GM23338 (cell line): ENCODE measurements around the gene PAMR1. TPM values are rescaled to one million over a fixed set of nuclear protein-coding genes. Genes with fewer than 3 reads are reported as not detected.

Source experiments
- ATAC-seq: fragments of 200-7000 bp; cut with Tn5 transposase; 3 replicates; pipeline ENCODE4 v1.9.1; 2020
- DNase-seq: peaks from one replicate; pipeline ENCODE4 v3.0.0-alpha.2; 2015; ENCODE audit warnings: low spot score
- H2AFZ ChIP-seq: fragments of 200-600 bp; sonication (generic); 2 replicates; pipeline ENCODE4 v1.8.0; 2016; ENCODE audit warnings: antibody characterized with exemption, mild to moderate bottlenecking, moderate library complexity
- H3F3A ChIP-seq: fragments of 200-600 bp; sonication (generic); replicated peaks from 2 replicates; pipeline ENCODE4 v1.8.0; 2017; ENCODE audit warnings: antibody characterized with exemption, mixed run types, low read depth
- H3K27ac ChIP-seq: fragments of 200-600 bp; sonication (generic); 2 replicates; pipeline ENCODE4 v1.6.1; 2016; ENCODE audit warnings: low read depth
- H3K27me3 ChIP-seq: fragments of 200-600 bp; sonication (generic); 2 replicates; pipeline ENCODE4 v1.8.0; 2016; ENCODE audit warnings: mild to moderate bottlenecking, mixed run types, moderate library complexity; ENCODE audit not compliant: insufficient read depth
- H3K36me3 ChIP-seq: fragments of 200-600 bp; sonication (generic); 2 replicates; pipeline ENCODE4 v1.8.0; 2016; ENCODE audit warnings: mild to moderate bottlenecking; ENCODE audit not compliant: insufficient read depth
- H3K4me1 ChIP-seq: fragments of 200-600 bp; sonication (generic); 2 replicates; pipeline ENCODE4 v1.8.0; 2016; ENCODE audit warnings: mild to moderate bottlenecking, moderate library complexity; ENCODE audit not compliant: insufficient read depth
- H3K4me2 ChIP-seq: fragments of 200-600 bp; sonication (generic); 2 replicates; pipeline ENCODE4 v1.7.1; 2017; ENCODE audit warnings: mixed run types
- H3K4me3 ChIP-seq: fragments of 200-600 bp; sonication (generic); 2 replicates; pipeline ENCODE4 v1.6.1; 2016; ENCODE audit warnings: mixed run types
- H3K79me2 ChIP-seq: fragments of 200-600 bp; sonication (generic); replicated peaks from 2 replicates; pipeline ENCODE4 v1.8.0; 2017; ENCODE audit warnings: mild to moderate bottlenecking; ENCODE audit not compliant: insufficient read depth
- H3K9me2 ChIP-seq: fragments of 200-600 bp; sonication (generic); 2 replicates; pipeline ENCODE4 v1.8.0; 2017; ENCODE audit not compliant: insufficient read depth
- H4K20me1 ChIP-seq: fragments of 200-600 bp; sonication (generic); replicated peaks from 2 replicates; pipeline ENCODE4 v1.8.0; 2017; ENCODE audit warnings: mild to moderate bottlenecking; ENCODE audit not compliant: insufficient read depth
- H3K27ac Mint-ChIP-seq: 2 replicates; pipeline ENCODE4 v1.8.0; 2020; ENCODE audit warnings: inconsistent platforms, mild to moderate bottlenecking, moderate library complexity, mixed read lengths
- H3K27me3 Mint-ChIP-seq: 3 replicates; pipeline ENCODE4 v1.8.0; 2022; ENCODE audit warnings: low read depth, mild to moderate bottlenecking, moderate library complexity, mixed read lengths, inconsistent platforms; ENCODE audit not compliant: insufficient read depth, poor library complexity
- H3K36me3 Mint-ChIP-seq: 3 replicates; pipeline ENCODE4 v1.8.0; 2021; ENCODE audit warnings: low read depth, mild to moderate bottlenecking, inconsistent platforms, moderate library complexity, mixed read lengths
- H3K4me1 Mint-ChIP-seq: 3 replicates; pipeline ENCODE4 v1.8.0; 2020; ENCODE audit warnings: mild to moderate bottlenecking, inconsistent platforms, mixed read lengths
- H3K4me3 Mint-ChIP-seq: 3 replicates; pipeline ENCODE4 v1.8.0; 2021; ENCODE audit warnings: moderate library complexity, mild to moderate bottlenecking, inconsistent platforms, mixed read lengths
- H3K9me3 Mint-ChIP-seq: 3 replicates; pipeline ENCODE4 v1.8.0; 2020; ENCODE audit warnings: moderate library complexity, mild to moderate bottlenecking, inconsistent platforms, mixed read lengths
- CREB1 ChIP-seq: fragments of 250-450 bp; sonication (Bioruptor Pico); IDR thresholded peaks from 2 replicates; pipeline ENCODE4 v1.5.0; 2020; ENCODE audit warnings: low read depth, mild to moderate bottlenecking, moderate library complexity
- EZH2 ChIP-seq: fragments of 200-600 bp; sonication (generic); IDR thresholded peaks from one replicate; pipeline ENCODE4 v1.8.0; 2017; ENCODE audit warnings: antibody characterized with exemption, mild to moderate bottlenecking, low read depth; ENCODE audit not compliant: unreplicated experiment
- EZH2phosphoT487 ChIP-seq: fragments of 200-600 bp; sonication (generic); IDR thresholded peaks from one replicate; pipeline ENCODE4 v1.8.1; 2018; ENCODE audit warnings: antibody characterized with exemption; ENCODE audit not compliant: unreplicated experiment
- JUNB ChIP-seq: IDR thresholded peaks from one replicate; pipeline ENCODE4 v1.6.1; 2016; ENCODE audit warnings: antibody characterized with exemption; ENCODE audit not compliant: unreplicated experiment
- NANOG ChIP-seq: IDR thresholded peaks from 2 replicates; pipeline ENCODE4 v1.6.1; 2016; ENCODE audit warnings: antibody characterized with exemption, borderline replicate concordance
- POLR2AphosphoS5 ChIP-seq: IDR thresholded peaks from 2 replicates; pipeline ENCODE4 v1.6.1; 2016; ENCODE audit warnings: antibody characterized with exemption, low read depth
- STAT1 ChIP-seq: IDR thresholded peaks from one replicate; pipeline ENCODE4 v1.6.1; 2016; ENCODE audit warnings: antibody characterized with exemption; ENCODE audit not compliant: unreplicated experiment
- ZNF114 ChIP-seq: fragments of 250-450 bp; sonication (Bioruptor Pico); IDR thresholded peaks from 2 replicates; pipeline ENCODE4 v1.5.0; 2020; ENCODE audit warnings: mild to moderate bottlenecking, moderate library complexity
- ZNF331 ChIP-seq: fragments of 250-450 bp; sonication (Bioruptor Pico); IDR thresholded peaks from 2 replicates; pipeline ENCODE4 v1.5.0; 2020; ENCODE audit warnings: low read depth, mild to moderate bottlenecking, moderate library complexity
- polyA plus RNA-seq: library from polyadenylated mRNA; unstranded; fragments of >200 nt; fragmentation: Nextera tagmentation; extraction: Ambion mirVana; gene quantifications from 2 replicates; pipeline ENCODE4 v1.2.1, GENCODE V29; 2016
- total RNA-seq: library from RNA; depleted of rRNA; stranded (reverse); fragments of >200 nt; shearing (Covaris generic); gene quantifications from 2 replicates; pipeline ENCODE4 v1.2.3, GENCODE V29; 2014
- TF ChIP-seq, protein P1 (sequence below): fragments of 250-450 bp; sonication (Bioruptor Pico); IDR thresholded peaks from 2 replicates; pipeline ENCODE4 v1.5.0; 2020; ENCODE audit warnings: mild to moderate bottlenecking, moderate library complexity
- TF ChIP-seq, protein P2 (sequence below): IDR thresholded peaks from one replicate; pipeline ENCODE4 v1.6.1; 2018; ENCODE audit warnings: antibody characterized with exemption; ENCODE audit not compliant: unreplicated experiment
- TF ChIP-seq, protein P3 (sequence below): IDR thresholded peaks from 2 replicates; pipeline ENCODE4 v1.6.1; 2016; ENCODE audit warnings: antibody characterized with exemption
- TF ChIP-seq, protein P4 (sequence below), 2 experiments: fragments of 200-600 bp in 1 of 2; sonication (generic) in 1 of 2; conservative IDR thresholded peaks; 2 replicates each; pipeline versions ENCODE4 v1.5.1 to v1.6.1; 2016 to 2017; ENCODE audit warnings: antibody characterized with exemption in 2 of 2, low read depth in 2 of 2, mild to moderate bottlenecking in 2 of 2, moderate library complexity in 1 of 2

PAMR1 gene
- total and polyA plus RNA-seq, 2 experiments from 2014 or later, result 1.6 to 3.1 TPM

DNA sequence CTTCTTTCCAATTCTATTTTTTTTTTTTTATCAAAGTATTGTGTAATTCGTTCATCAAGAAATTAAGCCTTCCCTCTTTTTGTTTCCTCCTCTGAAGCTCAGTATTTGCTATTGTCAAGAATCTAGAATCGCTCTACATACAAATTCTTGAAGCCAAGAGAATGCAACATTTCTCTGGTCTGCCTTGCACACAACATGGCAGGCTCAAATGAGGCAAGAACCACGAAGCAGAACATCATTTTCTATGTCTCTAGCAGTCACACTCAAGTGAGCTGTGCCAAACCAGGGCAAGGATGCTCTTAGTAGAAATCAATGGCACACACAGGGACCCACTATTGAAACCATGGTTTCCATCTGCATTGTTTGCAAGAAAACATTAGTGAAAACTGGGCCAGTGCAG is 59.4 kb downstream of the PAMR1 start:
- Histone ChIP-seq H3F3A (no peaks in the 10 kb centered on the region), H3K27ac (no peak overlapping the region), H3K9me2 (no peaks in the 10 kb centered on the region), H3K4me3 (no peak overlapping the region), H2AFZ (no peak overlapping the region), H3K27me3 (no peaks in the 10 kb centered on the region), H3K36me3 (no peaks in the 10 kb centered on the region), H4K20me1 (no peaks in the 10 kb centered on the region), H3K4me2 (no peak overlapping the region), H3K4me1 (peaks cover 6% of the 10 kb centered on the region; the same call in 1 of the 2 replicates), H3K79me2 (no peaks in the 10 kb centered on the region)
- Mint-ChIP-seq H3K27me3 (no peaks in the 10 kb centered on the region), H3K36me3 (no peaks in the 10 kb centered on the region), H3K9me3 (no peaks in the 10 kb centered on the region), H3K4me3 (no peak overlapping the region), H3K27ac (no peak overlapping the region), H3K4me1 (peaks cover 8% of the 10 kb centered on the region)
- ATAC-seq (no peak), DNase-seq (no peak)
- TF ChIP-seq ZNF114 (CRISPR knock-in tag) (no peak), STAT1 (no peak), EZH2phosphoT487 (no peak), ZNF331 (CRISPR knock-in tag) (no peak), POLR2AphosphoS5 (no peak), JUNB (no peak), EZH2 (no peak), CREB1 (CRISPR knock-in tag) (no peak), NANOG (no peak)
- TF ChIP-seq, protein P1, sequence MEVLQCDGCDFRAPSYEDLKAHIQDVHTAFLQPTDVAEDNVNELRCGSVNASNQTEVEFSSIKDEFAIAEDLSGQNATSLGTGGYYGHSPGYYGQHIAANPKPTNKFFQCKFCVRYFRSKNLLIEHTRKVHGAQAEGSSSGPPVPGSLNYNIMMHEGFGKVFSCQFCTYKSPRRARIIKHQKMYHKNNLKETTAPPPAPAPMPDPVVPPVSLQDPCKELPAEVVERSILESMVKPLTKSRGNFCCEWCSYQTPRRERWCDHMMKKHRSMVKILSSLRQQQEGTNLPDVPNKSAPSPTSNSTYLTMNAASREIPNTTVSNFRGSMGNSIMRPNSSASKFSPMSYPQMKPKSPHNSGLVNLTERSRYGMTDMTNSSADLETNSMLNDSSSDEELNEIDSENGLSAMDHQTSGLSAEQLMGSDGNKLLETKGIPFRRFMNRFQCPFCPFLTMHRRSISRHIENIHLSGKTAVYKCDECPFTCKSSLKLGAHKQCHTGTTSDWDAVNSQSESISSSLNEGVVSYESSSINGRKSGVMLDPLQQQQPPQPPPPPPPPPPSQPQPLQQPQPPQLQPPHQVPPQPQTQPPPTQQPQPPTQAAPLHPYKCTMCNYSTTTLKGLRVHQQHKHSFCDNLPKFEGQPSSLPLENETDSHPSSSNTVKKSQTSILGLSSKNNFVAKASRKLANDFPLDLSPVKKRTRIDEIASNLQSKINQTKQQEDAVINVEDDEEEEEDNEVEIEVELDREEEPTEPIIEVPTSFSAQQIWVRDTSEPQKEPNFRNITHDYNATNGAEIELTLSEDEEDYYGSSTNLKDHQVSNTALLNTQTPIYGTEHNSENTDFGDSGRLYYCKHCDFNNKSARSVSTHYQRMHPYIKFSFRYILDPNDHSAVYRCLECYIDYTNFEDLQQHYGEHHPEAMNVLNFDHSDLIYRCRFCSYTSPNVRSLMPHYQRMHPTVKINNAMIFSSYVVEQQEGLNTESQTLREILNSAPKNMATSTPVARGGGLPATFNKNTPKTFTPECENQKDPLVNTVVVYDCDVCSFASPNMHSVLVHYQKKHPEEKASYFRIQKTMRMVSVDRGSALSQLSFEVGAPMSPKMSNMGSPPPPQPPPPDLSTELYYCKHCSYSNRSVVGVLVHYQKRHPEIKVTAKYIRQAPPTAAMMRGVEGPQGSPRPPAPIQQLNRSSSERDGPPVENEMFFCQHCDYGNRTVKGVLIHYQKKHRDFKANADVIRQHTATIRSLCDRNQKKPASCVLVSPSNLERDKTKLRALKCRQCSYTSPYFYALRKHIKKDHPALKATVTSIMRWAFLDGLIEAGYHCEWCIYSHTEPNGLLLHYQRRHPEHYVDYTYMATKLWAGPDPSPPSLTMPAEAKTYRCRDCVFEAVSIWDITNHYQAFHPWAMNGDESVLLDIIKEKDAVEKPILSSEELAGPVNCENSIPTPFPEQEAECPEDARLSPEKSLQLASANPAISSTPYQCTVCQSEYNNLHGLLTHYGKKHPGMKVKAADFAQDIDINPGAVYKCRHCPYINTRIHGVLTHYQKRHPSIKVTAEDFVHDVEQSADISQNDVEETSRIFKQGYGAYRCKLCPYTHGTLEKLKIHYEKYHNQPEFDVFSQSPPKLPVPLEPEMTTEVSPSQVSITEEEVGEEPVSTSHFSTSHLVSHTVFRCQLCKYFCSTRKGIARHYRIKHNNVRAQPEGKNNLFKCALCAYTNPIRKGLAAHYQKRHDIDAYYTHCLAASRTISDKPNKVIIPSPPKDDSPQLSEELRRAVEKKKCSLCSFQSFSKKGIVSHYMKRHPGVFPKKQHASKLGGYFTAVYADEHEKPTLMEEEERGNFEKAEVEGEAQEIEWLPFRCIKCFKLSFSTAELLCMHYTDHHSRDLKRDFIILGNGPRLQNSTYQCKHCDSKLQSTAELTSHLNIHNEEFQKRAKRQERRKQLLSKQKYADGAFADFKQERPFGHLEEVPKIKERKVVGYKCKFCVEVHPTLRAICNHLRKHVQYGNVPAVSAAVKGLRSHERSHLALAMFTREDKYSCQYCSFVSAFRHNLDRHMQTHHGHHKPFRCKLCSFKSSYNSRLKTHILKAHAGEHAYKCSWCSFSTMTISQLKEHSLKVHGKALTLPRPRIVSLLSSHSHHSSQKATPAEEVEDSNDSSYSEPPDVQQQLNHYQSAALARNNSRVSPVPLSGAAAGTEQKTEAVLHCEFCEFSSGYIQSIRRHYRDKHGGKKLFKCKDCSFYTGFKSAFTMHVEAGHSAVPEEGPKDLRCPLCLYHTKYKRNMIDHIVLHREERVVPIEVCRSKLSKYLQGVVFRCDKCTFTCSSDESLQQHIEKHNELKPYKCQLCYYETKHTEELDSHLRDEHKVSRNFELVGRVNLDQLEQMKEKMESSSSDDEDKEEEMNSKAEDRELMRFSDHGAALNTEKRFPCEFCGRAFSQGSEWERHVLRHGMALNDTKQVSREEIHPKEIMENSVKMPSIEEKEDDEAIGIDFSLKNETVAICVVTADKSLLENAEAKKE (CRISPR knock-in tag), result no peak
- TF ChIP-seq, protein P2, sequence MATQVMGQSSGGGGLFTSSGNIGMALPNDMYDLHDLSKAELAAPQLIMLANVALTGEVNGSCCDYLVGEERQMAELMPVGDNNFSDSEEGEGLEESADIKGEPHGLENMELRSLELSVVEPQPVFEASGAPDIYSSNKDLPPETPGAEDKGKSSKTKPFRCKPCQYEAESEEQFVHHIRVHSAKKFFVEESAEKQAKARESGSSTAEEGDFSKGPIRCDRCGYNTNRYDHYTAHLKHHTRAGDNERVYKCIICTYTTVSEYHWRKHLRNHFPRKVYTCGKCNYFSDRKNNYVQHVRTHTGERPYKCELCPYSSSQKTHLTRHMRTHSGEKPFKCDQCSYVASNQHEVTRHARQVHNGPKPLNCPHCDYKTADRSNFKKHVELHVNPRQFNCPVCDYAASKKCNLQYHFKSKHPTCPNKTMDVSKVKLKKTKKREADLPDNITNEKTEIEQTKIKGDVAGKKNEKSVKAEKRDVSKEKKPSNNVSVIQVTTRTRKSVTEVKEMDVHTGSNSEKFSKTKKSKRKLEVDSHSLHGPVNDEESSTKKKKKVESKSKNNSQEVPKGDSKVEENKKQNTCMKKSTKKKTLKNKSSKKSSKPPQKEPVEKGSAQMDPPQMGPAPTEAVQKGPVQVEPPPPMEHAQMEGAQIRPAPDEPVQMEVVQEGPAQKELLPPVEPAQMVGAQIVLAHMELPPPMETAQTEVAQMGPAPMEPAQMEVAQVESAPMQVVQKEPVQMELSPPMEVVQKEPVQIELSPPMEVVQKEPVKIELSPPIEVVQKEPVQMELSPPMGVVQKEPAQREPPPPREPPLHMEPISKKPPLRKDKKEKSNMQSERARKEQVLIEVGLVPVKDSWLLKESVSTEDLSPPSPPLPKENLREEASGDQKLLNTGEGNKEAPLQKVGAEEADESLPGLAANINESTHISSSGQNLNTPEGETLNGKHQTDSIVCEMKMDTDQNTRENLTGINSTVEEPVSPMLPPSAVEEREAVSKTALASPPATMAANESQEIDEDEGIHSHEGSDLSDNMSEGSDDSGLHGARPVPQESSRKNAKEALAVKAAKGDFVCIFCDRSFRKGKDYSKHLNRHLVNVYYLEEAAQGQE, result no peak
- TF ChIP-seq, protein P3, sequence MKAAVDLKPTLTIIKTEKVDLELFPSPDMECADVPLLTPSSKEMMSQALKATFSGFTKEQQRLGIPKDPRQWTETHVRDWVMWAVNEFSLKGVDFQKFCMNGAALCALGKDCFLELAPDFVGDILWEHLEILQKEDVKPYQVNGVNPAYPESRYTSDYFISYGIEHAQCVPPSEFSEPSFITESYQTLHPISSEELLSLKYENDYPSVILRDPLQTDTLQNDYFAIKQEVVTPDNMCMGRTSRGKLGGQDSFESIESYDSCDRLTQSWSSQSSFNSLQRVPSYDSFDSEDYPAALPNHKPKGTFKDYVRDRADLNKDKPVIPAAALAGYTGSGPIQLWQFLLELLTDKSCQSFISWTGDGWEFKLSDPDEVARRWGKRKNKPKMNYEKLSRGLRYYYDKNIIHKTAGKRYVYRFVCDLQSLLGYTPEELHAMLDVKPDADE, result no peak
- TF ChIP-seq, protein P4, sequence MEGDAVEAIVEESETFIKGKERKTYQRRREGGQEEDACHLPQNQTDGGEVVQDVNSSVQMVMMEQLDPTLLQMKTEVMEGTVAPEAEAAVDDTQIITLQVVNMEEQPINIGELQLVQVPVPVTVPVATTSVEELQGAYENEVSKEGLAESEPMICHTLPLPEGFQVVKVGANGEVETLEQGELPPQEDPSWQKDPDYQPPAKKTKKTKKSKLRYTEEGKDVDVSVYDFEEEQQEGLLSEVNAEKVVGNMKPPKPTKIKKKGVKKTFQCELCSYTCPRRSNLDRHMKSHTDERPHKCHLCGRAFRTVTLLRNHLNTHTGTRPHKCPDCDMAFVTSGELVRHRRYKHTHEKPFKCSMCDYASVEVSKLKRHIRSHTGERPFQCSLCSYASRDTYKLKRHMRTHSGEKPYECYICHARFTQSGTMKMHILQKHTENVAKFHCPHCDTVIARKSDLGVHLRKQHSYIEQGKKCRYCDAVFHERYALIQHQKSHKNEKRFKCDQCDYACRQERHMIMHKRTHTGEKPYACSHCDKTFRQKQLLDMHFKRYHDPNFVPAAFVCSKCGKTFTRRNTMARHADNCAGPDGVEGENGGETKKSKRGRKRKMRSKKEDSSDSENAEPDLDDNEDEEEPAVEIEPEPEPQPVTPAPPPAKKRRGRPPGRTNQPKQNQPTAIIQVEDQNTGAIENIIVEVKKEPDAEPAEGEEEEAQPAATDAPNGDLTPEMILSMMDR (conservative IDR thresholded peaks at IDR 0.05; ENCODE audit: low read depth in 2 of 2), result no peak
